GM12878 (cell line): Measurements from ENCODE around the gene TAPBP. TPM values are rescaled to one million over a fixed set of nuclear protein-coding genes. Genes with fewer than 3 reads are reported as not detected.

ENCODE experiments used
- ATAC-seq: fragments of 200-7000 bp; cut with Tn5 transposase; 3 replicates; pipeline ENCODE4 v1.9.1; 2020; ENCODE audit warnings: mild to moderate bottlenecking, moderate library complexity
- BruUV-seq: library from RNA; stranded (reverse); fragments of 400-500 nt; replicated peaks from 2 replicates; lab custom pipeline; 2021; lab: Mats Ljungman, UMichigan
- CTCF ChIA-PET: fragments of 300-600 bp; sonication (Branson Sonifier 250); formaldehyde crosslinking; extraction: SDS; loops from one replicate; lab custom pipeline; 2021; ENCODE audit warnings: inconsistent platforms; lab: Yijun Ruan, JAX
- POLR2A ChIA-PET: fragments of 350-600 bp; formaldehyde crosslinking; extraction: SDS; loops from one replicate; lab custom pipeline; 2021; ENCODE audit warnings: inconsistent platforms; lab: Charles Lee
- RAD21 ChIA-PET: fragments of 300-600 bp; sonication (Branson Sonifier 250); formaldehyde crosslinking; loops from one replicate; lab custom pipeline; 2023; ENCODE audit warnings: antibody characterized with exemption; ENCODE audit not compliant: unreplicated experiment; lab: Charles Lee
- SMC1A ChIA-PET: fragments of 300-600 bp; sonication (Branson Sonifier 250); formaldehyde crosslinking; loops from one replicate; lab custom pipeline; 2023; ENCODE audit not compliant: unreplicated experiment, uncharacterized antibody; lab: Charles Lee
- DNase-seq: peaks from one replicate; pipeline ENCODE4 v3.0.0-alpha.2; 2011; ENCODE audit warnings: low read depth, low spot score
- FAIRE-seq: peaks from 3 replicates; lab custom pipeline; 2011; peaks lifted over from hg19 to GRCh38; lab: Jason Lieb, UNC
- H2AFZ ChIP-seq: 2 replicates; pipeline ENCODE4 v1.6.0; 2011; ENCODE audit warnings: low read depth, low read length, control low read depth; ENCODE audit not compliant: control insufficient read depth
- H3K27ac ChIP-seq: 2 replicates; pipeline ENCODE4 v1.5.1; 2011; ENCODE audit warnings: control low read depth; ENCODE audit not compliant: control insufficient read depth, insufficient read depth
- H3K27me3 ChIP-seq, 2 experiments: replicated peaks in 1 of 2; 2 replicates each; pipeline versions ENCODE4 v1.6.0 to v1.6.1; 2011; ENCODE audit warnings: low read length in 1 of 2; ENCODE audit not compliant: control insufficient read depth in 2 of 2, insufficient read depth in 2 of 2
- H3K36me3 ChIP-seq, 2 experiments: 2 replicates each; pipeline ENCODE4 v1.5.1; 2011; ENCODE audit warnings: low read length in 1 of 2; ENCODE audit not compliant: control insufficient read depth in 2 of 2, insufficient read depth in 2 of 2
- H3K4me1 ChIP-seq: 2 replicates; pipeline ENCODE4 v1.6.1; 2011; ENCODE audit warnings: mild to moderate bottlenecking, low read length, moderate library complexity, mixed read lengths; ENCODE audit not compliant: control insufficient read depth, insufficient read depth
- H3K4me2 ChIP-seq: 2 replicates; pipeline ENCODE4 v1.6.0; 2011; ENCODE audit warnings: control low read depth; ENCODE audit not compliant: control insufficient read depth, insufficient read depth
- H3K4me3 ChIP-seq: fragments of 200-600 bp; sonication (generic); 2 replicates; pipeline ENCODE4 v1.5.1; 2016
- H3K79me2 ChIP-seq: 2 replicates; pipeline ENCODE4 v1.6.0; 2011; ENCODE audit warnings: low read length; ENCODE audit not compliant: control insufficient read depth, insufficient read depth
- H3K9ac ChIP-seq: 2 replicates; pipeline ENCODE4 v1.8.0; 2011; ENCODE audit warnings: low read length, control low read depth, mixed read lengths; ENCODE audit not compliant: control insufficient read depth, insufficient read depth
- H3K9me3 ChIP-seq: replicated peaks from 3 replicates; pipeline ENCODE4 v1.5.1; 2011; ENCODE audit warnings: mild to moderate bottlenecking, low read length; ENCODE audit not compliant: control insufficient read depth, insufficient read depth
- H4K20me1 ChIP-seq: 2 replicates; pipeline ENCODE4 v1.6.0; 2011; ENCODE audit not compliant: control insufficient read depth, insufficient read depth
- BMI1 ChIP-seq: fragments of 450-650 bp; IDR thresholded peaks from 2 replicates; pipeline ENCODE4 v1.6.1; 2016; ENCODE audit warnings: mild to moderate bottlenecking, moderate library complexity, borderline replicate concordance
- CBX3 ChIP-seq: fragments of 200-600 bp; sonication (generic); IDR thresholded peaks from 2 replicates; pipeline ENCODE4 v1.6.1; 2016; ENCODE audit warnings: low read depth, borderline replicate concordance
- CHD1 ChIP-seq: IDR thresholded peaks from 2 replicates; pipeline ENCODE4 v1.6.1; 2012; ENCODE audit warnings: low read depth, low read length, improper control_type of control experiment
- CTCF ChIP-seq, 3 experiments: IDR thresholded peaks in 2 of 3; conservative IDR thresholded peaks in 1 of 3; 2 replicates each; pipeline ENCODE4 v1.5.1; 2011; ENCODE audit warnings: low read depth in 3 of 3, low read length in 3 of 3, mild to moderate bottlenecking in 3 of 3, control low read depth in 2 of 3, moderate library complexity in 2 of 3, inconsistent platforms in 1 of 3, mixed read lengths in 1 of 3; ENCODE audit not compliant: control insufficient read depth in 2 of 3, insufficient read depth in 1 of 3; ENCODE audit errors: extremely low read depth in 1 of 3
- GABPA ChIP-seq: IDR thresholded peaks from 2 replicates; pipeline ENCODE4 v1.6.1; 2014; ENCODE audit warnings: antibody characterized with exemption, low read depth, mild to moderate bottlenecking, inconsistent platforms
- HDGF ChIP-seq: fragments of 450-650 bp; IDR thresholded peaks from 2 replicates; pipeline ENCODE4 v1.6.1; 2016; ENCODE audit warnings: antibody characterized with exemption
- JUND ChIP-seq: IDR thresholded peaks from 2 replicates; pipeline ENCODE4 v1.6.1; 2012; ENCODE audit warnings: low read depth, mild to moderate bottlenecking, low read length, improper control_type of control experiment, moderate library complexity
- KDM1A ChIP-seq: fragments of 200-600 bp; sonication (generic); IDR thresholded peaks from 2 replicates; pipeline ENCODE4 v1.6.1; 2016; ENCODE audit warnings: borderline replicate concordance
- MYC ChIP-seq: IDR thresholded peaks from 2 replicates; pipeline ENCODE4 v1.6.1; 2011; ENCODE audit warnings: mild to moderate bottlenecking, low read length, moderate library complexity, inconsistent platforms; ENCODE audit not compliant: insufficient read depth, insufficient replicate concordance, insufficient read length, severe bottlenecking
- NR2C1 ChIP-seq: fragments of 450-650 bp; IDR thresholded peaks from 2 replicates; pipeline ENCODE4 v1.6.1; 2017; ENCODE audit warnings: antibody characterized with exemption, mild to moderate bottlenecking, moderate library complexity
- POLR2AphosphoS5 ChIP-seq: IDR thresholded peaks from 2 replicates; pipeline ENCODE4 v1.6.1; 2011; ENCODE audit warnings: mild to moderate bottlenecking, low read length, inconsistent platforms
- PRDM15 ChIP-seq: fragments of 450-650 bp; formaldehyde crosslinking; IDR thresholded peaks from 2 replicates; pipeline ENCODE4 v1.4.0; 2020; ENCODE audit warnings: mild to moderate bottlenecking, moderate library complexity
- RBBP5 ChIP-seq: fragments of 200-600 bp; sonication (generic); conservative IDR thresholded peaks from 2 replicates; pipeline ENCODE4 v1.6.1; 2016
- STAT1 ChIP-seq: fragments of 450-650 bp; conservative IDR thresholded peaks from 2 replicates; pipeline ENCODE4 v1.6.1; 2014; ENCODE audit warnings: antibody characterized with exemption, mild to moderate bottlenecking
- ZSCAN29 ChIP-seq: fragments of 450-650 bp; IDR thresholded peaks from 2 replicates; pipeline ENCODE4 v1.6.1; 2017; ENCODE audit warnings: mild to moderate bottlenecking, moderate library complexity
- WGBS: methylation state at CpG from one replicate; pipeline ENCODE4 v1.1.6; 2016; ENCODE audit warnings: low lambda C conversion rate; ENCODE audit not compliant: insufficient replicate concordance, insufficient coverage; ENCODE audit errors: missing lambda C conversion rate; 5-methylcytosine and 5-hydroxymethylcytosine counted together
- in situ Hi-C: fragments of 300-500 bp; cut with MboI; formaldehyde crosslinking; loops from 9 replicates; pipeline ENCODE4 v1.14.3; 2018; ENCODE audit warnings: mixed read lengths
- intact Hi-C: fragments of 100-400 bp; cut with micrococcal nuclease; formaldehyde crosslinking; loops from one replicate; pipeline ENCODE4 v1.14.2; 2022; ENCODE audit not compliant: unreplicated experiment
- polyA plus RNA-seq, 11 experiments: library from polyadenylated mRNA; depleted of rRNA in 4 of 11; unstranded in 6 of 11; stranded (reverse) in 5 of 11; fragments of >200 nt; fragmentation: Nextera tagmentation in 4 of 11; fragmentation: Illumina TruSeq in 1 of 11; extraction: Ambion mirVana in 4 of 11; extraction: Trizol in 1 of 11; gene quantifications; 1 replicate in 1 of 11; 2 replicates in 10 of 11; pipeline versions ENCODE4 v1.2.1 to v1.2.3, GENCODE V29; 2011 to 2016; ENCODE audit warnings: inconsistent platforms in 2 of 11, missing spikeins in 2 of 11, low read depth in 1 of 11
- total RNA-seq, 4 experiments: library from RNA; depleted of rRNA in 3 of 4; stranded (reverse); fragments of >200 nt in 3 of 4; fragmentation: Illumina TruSeq in 1 of 4; extraction: Trizol in 1 of 4; gene quantifications; 2 replicates each; pipeline versions ENCODE4 v1.2.1 to v1.2.3, GENCODE V29; 2013 to 2021
- TF ChIP-seq, protein P1 (sequence below): IDR thresholded peaks from 2 replicates; pipeline ENCODE4 v1.6.1; 2012; ENCODE audit warnings: low read depth, low read length, improper control_type of control experiment

Gene TAPBP
- total and polyA plus RNA-seq, 10 of the 15 experiments (the other 5 are each of a cell fraction or from before 2014, with no cell fraction given) = 14.6 to 210 (median 78.1) TPM

- Histone ChIP-seq H3K4me3 (peak overlapping the region; percentile 87), H3K4me2 (peak overlapping the region; percentile 83), H3K36me3 (peaks cover 13 to 24% of the 10 kb centered on the region in 2 experiments), H3K4me1 (peaks cover 18% of the 10 kb centered on the region), H2AFZ (peak overlapping the region; percentile 49; the same call in 1 of the 2 replicates), H3K27me3 (no peaks in the 10 kb centered on the region), H3K79me2 (peaks cover 67% of the 10 kb centered on the region), H3K27ac (peak overlapping the region; percentile 97), H3K9me3 (no peaks in the 10 kb centered on the region), H3K9ac (peak overlapping the region; percentile 88), H4K20me1 (peaks cover 6% of the 10 kb centered on the region)
- intact Hi-C loops (no loop called here), in situ Hi-C loops (no loop called here)
- ATAC-seq (peak; percentile 16), DNase-seq (no peak), FAIRE-seq (no peak)
- BruUV-seq = TSS peak; percentile 81
- WGBS = under 1% methylated on average over 22 of the region's 22 CpGs
- ChIA-PET SMC1A (interaction anchor here (0.6 to 2.0 kb wide), 7 partner anchors 17 to 158 kb away, joined by 3 to 8 read pairs (median 6); partner anchors contain the start of genes PFDN6, RING1 and WDR46), POLR2A (interaction anchor here (0.6 to 5.4 kb wide), 21 partner anchors 8 to 319 kb away, joined by 3 to 60 read pairs (median 6); partner anchors contain the start of genes HLA-DMA, HLA-DPB1, PFDN6 and RGL2), RAD21 (interaction anchor here (0.9 to 2.1 kb wide), 8 partner anchors 16 to 298 kb away, joined by 3 to 11 read pairs (median 5); partner anchors contain the start of genes PFDN6, RGL2, RING1 and WDR46), CTCF (interaction anchor here (0.9 to 3.6 kb wide), 9 partner anchors 23 to 196 kb away, joined by 3 to 23 read pairs (median 5); partner anchors contain the start of genes HLA-DPB1 and RING1)
- peak; percentile 36; the same call in 1 of the 2 replicates for TF ChIP-seq CHD1
- TF ChIP-seq JUND = no peak
- no peak for TF ChIP-seq BMI1
- TF ChIP-seq, protein P1, sequence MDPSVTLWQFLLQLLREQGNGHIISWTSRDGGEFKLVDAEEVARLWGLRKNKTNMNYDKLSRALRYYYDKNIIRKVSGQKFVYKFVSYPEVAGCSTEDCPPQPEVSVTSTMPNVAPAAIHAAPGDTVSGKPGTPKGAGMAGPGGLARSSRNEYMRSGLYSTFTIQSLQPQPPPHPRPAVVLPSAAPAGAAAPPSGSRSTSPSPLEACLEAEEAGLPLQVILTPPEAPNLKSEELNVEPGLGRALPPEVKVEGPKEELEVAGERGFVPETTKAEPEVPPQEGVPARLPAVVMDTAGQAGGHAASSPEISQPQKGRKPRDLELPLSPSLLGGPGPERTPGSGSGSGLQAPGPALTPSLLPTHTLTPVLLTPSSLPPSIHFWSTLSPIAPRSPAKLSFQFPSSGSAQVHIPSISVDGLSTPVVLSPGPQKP = no peak
- no peak; the same call in 1 of the 2 replicates for TF ChIP-seq STAT1
- TF ChIP-seq CBX3 = no peak
- no peak for TF ChIP-seq NR2C1
- TF ChIP-seq HDGF = no peak
- peak; percentile 68; the same call in 1 of the 2 replicates for TF ChIP-seq ZSCAN29
- TF ChIP-seq GABPA = no peak
- no peak for TF ChIP-seq PRDM15
- TF ChIP-seq MYC = no peak
- TF ChIP-seq KDM1A = no peak
- TF ChIP-seq CTCF (IDR thresholded peaks at IDR 0.05 in 2 of 3, conservative IDR thresholded peaks at IDR 0.05 in 1 of 3; ENCODE audit: control insufficient read depth in 2 of 3, extremely low read depth in 1 of 3, insufficient read depth in 1 of 3, low read depth in 3 of 3, low read length in 3 of 3) = no peak
- TF ChIP-seq RBBP5 = peak; percentile 28; the same call in 1 of the 2 replicates
- peak; percentile 30; the same call in 1 of the 2 replicates for TF ChIP-seq POLR2AphosphoS5
These were observed 41.4 kb downstream of the TAPBP start for GRCh38 chr6:33272275-33273128.
